ENCODE measurements around the gene CUEDC2. TPM values are rescaled to one million over a fixed set of nuclear protein-coding genes. Genes with fewer than 3 reads are reported as not detected.
A peak's percentile ranks its signal among the peaks of the same experiment; 100 is the strongest.

Gene CUEDC2
- total and polyA plus RNA-seq, 10 donors, result 35.3 to 59.1 (median 44.7) TPM

GRCh38 chr10:102395400-102396316 lies 36.7 kb downstream of the CUEDC2 start, which contains the start of gene NFKB2:
Gene NFKB2, plus strand, starts transcription at chr10:102395705. Its CDS starts 255 bp downstream, at chr10:102395960.
- peak within 1 kb of the TSS; percentile 88 to 100 (median 99) for H3K27ac ChIP-seq
- H3K9me3 ChIP-seq, result no peaks in the 10 kb centered on the region
- 0 to 2% (median 1%) methylated on average over 35 to 42 of the region's 42 CpGs for WGBS, 5 donors
- H3K4me1 ChIP-seq, result peaks cover 36 to 79% (median 58%) of the 10 kb centered on the region in 6 donors
- TF ChIP-seq, protein P1, sequence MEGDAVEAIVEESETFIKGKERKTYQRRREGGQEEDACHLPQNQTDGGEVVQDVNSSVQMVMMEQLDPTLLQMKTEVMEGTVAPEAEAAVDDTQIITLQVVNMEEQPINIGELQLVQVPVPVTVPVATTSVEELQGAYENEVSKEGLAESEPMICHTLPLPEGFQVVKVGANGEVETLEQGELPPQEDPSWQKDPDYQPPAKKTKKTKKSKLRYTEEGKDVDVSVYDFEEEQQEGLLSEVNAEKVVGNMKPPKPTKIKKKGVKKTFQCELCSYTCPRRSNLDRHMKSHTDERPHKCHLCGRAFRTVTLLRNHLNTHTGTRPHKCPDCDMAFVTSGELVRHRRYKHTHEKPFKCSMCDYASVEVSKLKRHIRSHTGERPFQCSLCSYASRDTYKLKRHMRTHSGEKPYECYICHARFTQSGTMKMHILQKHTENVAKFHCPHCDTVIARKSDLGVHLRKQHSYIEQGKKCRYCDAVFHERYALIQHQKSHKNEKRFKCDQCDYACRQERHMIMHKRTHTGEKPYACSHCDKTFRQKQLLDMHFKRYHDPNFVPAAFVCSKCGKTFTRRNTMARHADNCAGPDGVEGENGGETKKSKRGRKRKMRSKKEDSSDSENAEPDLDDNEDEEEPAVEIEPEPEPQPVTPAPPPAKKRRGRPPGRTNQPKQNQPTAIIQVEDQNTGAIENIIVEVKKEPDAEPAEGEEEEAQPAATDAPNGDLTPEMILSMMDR (IDR thresholded peaks at IDR 0.05 in 8 of 11, conservative IDR thresholded peaks at IDR 0.05 in 3 of 11), result peak in 1 of 11 experiments; percentile 32
- TF ChIP-seq POLR2A (IDR thresholded peaks at IDR 0.05) (peak in 2 of 3 donors; percentile 56 to 61), POLR2AphosphoS5 (IDR thresholded peaks at IDR 0.05) (peak; percentile 89 to 92 (median 91))
- peaks cover 0 to 39% (median 32%) of the 10 kb centered on the region in 6 donors for H3K36me3 ChIP-seq
- peak within 1 kb of the TSS; percentile 67 to 95 (median 84) for H3K4me3 ChIP-seq
- intact Hi-C loops (cut with DNase I; ENCODE audit: low total_unique reads), result loop anchor here (10.0 kb wide), 2 partner anchors 79 to 189 kb away; no protein-coding TSS in a partner anchor
- no peaks in the 10 kb centered on the region for H3K27me3 ChIP-seq (replicated peaks in 1 of 7)
- peak; percentile 97 for DNase-seq

DNA sequence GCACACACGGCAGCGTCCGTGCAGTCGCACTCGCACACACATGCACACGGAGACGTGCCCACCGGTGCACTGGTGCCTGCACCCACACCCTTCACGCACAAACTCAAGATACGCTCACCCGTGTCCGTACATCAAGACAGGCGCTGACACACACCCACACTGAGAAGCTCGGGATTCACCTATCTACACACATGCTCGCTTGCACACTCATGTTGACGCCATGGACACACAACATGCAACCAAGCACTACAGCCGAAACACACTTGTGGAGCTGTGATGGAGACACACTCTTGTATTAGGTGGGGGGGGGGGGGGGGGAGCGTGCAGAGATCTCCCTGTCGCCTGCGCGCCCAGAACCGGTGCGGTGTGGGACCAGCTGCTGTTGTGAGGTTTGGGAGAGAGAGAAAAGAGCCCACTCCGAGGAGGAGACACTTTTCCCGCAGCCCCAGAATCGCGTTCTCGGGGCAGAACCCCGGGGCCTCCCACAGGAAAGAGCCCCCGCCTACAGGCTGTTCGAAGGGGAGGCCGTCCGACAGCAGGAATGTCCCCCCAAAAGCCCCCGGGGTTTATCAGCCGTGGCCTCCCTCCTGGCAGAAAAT lies 37.5 kb downstream of the CUEDC2 start:
- no peak for DNase-seq
- H3K36me3 ChIP-seq, result peaks cover 0 to 31% (median 25%) of the 10 kb centered on the region in 6 donors
- intact Hi-C loops (cut with DNase I; ENCODE audit: low total_unique reads), result loop anchor here (10.0 kb wide), 2 partner anchors 80 to 190 kb away; no protein-coding TSS in a partner anchor
- H3K27ac ChIP-seq, result peak overlapping the region; percentile 88 to 100 (median 99)
- no peaks in the 10 kb centered on the region for H3K9me3 ChIP-seq
- peak in 1 of 3 donors; percentile 4 for TF ChIP-seq POLR2A (IDR thresholded peaks at IDR 0.05)
- no peak for TF ChIP-seq POLR2AphosphoS5 (IDR thresholded peaks at IDR 0.05)
- TF ChIP-seq, protein P1 (IDR thresholded peaks at IDR 0.05 in 8 of 11, conservative IDR thresholded peaks at IDR 0.05 in 3 of 11), result no peak
- 0 to 1% (median 0%) methylated on average over 16 to 35 of the region's 35 CpGs for WGBS, 5 donors
- H3K4me1 ChIP-seq, result peaks cover 32 to 71% (median 52%) of the 10 kb centered on the region in 6 donors
- H3K4me3 ChIP-seq, result peak overlapping the region; percentile 67 to 95 (median 84)
- H3K27me3 ChIP-seq (replicated peaks in 1 of 7), result no peaks in the 10 kb centered on the region

DNA sequence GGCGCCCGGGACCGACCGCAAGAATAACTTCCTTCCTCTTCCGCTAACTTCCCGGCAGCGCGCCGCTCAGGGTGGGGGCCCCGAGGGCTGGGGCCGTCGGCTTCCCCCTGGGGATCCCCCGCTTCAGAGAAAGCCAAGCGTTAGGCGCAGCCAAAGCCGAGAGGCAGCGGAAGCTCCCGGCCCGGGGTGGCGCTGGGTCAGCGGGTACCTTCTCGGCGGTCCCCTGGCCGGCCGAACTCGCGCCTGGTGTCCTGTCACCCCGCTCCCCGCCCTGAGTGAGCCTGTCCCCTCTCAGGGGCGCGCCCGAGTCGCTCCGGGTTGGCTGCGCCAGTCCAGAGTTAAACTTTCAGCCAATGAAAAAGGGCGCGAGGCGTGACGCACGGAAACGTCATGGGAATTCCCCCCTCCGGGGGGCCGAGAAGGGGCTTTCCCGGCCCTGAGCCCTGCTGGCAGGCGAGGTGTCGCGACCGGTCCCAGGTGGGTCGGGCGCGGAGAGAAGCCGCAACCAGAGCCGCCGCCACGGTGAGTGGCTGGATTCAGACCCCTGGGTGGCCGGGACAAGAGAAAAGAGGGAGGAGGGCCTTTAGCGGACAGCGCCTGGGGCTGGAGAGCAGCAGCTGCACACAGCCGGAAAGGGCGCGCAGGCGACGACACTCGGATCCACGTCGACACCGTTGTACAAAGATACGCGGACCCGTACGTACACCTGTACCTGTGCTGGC lies 38.1 kb downstream of the CUEDC2 start:
- TF ChIP-seq, protein P1 (IDR thresholded peaks at IDR 0.05 in 8 of 11, conservative IDR thresholded peaks at IDR 0.05 in 3 of 11), result peak in 9 of 11 experiments; percentile 14 to 97 (median 57)
- TF ChIP-seq POLR2A (IDR thresholded peaks at IDR 0.05) (peak; percentile 66 to 79 (median 77)), POLR2AphosphoS5 (IDR thresholded peaks at IDR 0.05) (peak; percentile 94 to 96 (median 94))
- DNase-seq, result peak; percentile 99
- peaks cover 28 to 65% (median 45%) of the 10 kb centered on the region in 6 donors for H3K4me1 ChIP-seq
- peak overlapping the region; percentile 88 to 100 (median 99) for H3K27ac ChIP-seq
- intact Hi-C loops (cut with DNase I; ENCODE audit: low total_unique reads), result loop anchor here (10.0 kb wide), 2 partner anchors 81 to 191 kb away; no protein-coding TSS in a partner anchor
- peaks cover 0 to 28% (median 24%) of the 10 kb centered on the region in 6 donors for H3K36me3 ChIP-seq
- peak overlapping the region; percentile 67 to 95 (median 84) for H3K4me3 ChIP-seq
- no peaks in the 10 kb centered on the region for H3K9me3 ChIP-seq
- no peaks in the 10 kb centered on the region for H3K27me3 ChIP-seq (replicated peaks in 1 of 7)
- WGBS, 5 donors, result 0 to 1% (median 0%) methylated on average over 57 to 71 of the region's 71 CpGs

All from spleen (tissue), 11 donors.